ENCODE measurements around the gene PHF24.

PHF24 gene

GRCh38 chr9:34962546-34962945 is 4.5 kb downstream of the PHF24 start:
- Histone ChIP-seq H3K18ac (ENCODE audit: low read depth in 1 of 2, low read length in 2 of 2) (no peak overlapping the region), H3K4me3 (ENCODE audit: insufficient read depth in 1 of 2, low read depth in 1 of 2, low read length in 2 of 2) (no peak overlapping the region), H3K4ac (ENCODE audit: low read depth in 1 of 2, low read length in 2 of 2) (no peak overlapping the region), H3K4me1 (ENCODE audit: control insufficient read depth, insufficient read depth, low read depth, low read length) (peaks cover 8% of the 10 kb centered on the region), H3K9me3 (ENCODE audit: control insufficient read depth, low read length) (no peaks in the 10 kb centered on the region), H3K23ac (ENCODE audit: low read length in 2 of 2) (no peak overlapping the region), H3K27ac (ENCODE audit: low read length, poor library complexity, severe bottlenecking) (no peak overlapping the region), H2BK120ac (ENCODE audit: low read depth, low read length) (no peak overlapping the region), H2BK5ac (ENCODE audit: low read depth, low read length, poor library complexity, severe bottlenecking) (no peak overlapping the region), H3K14ac (ENCODE audit: low read length in 2 of 2) (no peak overlapping the region), H3K79me1 (replicated peaks; ENCODE audit: low read length, poor library complexity, severe bottlenecking) (no peaks in the 10 kb centered on the region), H4K8ac (ENCODE audit: low read length) (no peak overlapping the region), H3K36me3 (ENCODE audit: control insufficient read depth in 1 of 2, insufficient read depth in 2 of 2, low read depth in 1 of 2, low read length in 2 of 2) (no peaks in the 10 kb centered on the region), H2AK5ac (ENCODE audit: low read length, severe bottlenecking) (no peak overlapping the region), H4K91ac (ENCODE audit: low read length) (no peak overlapping the region), H3K9ac (ENCODE audit: low read length) (no peak overlapping the region), H3K4me2 (ENCODE audit: low read length, poor library complexity, severe bottlenecking) (no peak overlapping the region), H2BK15ac (ENCODE audit: low read depth, poor library complexity, severe bottlenecking) (no peak overlapping the region), H2AFZ (ENCODE audit: low read depth, low read length) (no peak overlapping the region), H2BK12ac (ENCODE audit: low read length in 2 of 2) (no peak overlapping the region), H3K27me3 (ENCODE audit: control insufficient read depth in 1 of 2, insufficient read depth in 1 of 2, low read length in 2 of 2) (peaks cover 72 to 79% of the 10 kb centered on the region in 2 experiments)
- DNase-seq = no peak
- 99% methylated on average over 3 of the region's 3 CpGs for WGBS

- Histone ChIP-seq H2AFZ (ENCODE audit: low read depth, low read length) (no peak overlapping the region), H3K4ac (ENCODE audit: low read depth in 1 of 2, low read length in 2 of 2) (no peak overlapping the region), H2BK12ac (ENCODE audit: low read length in 2 of 2) (no peak overlapping the region), H3K36me3 (ENCODE audit: control insufficient read depth in 1 of 2, insufficient read depth in 2 of 2, low read depth in 1 of 2, low read length in 2 of 2) (no peaks in the 10 kb centered on the region), H3K18ac (ENCODE audit: low read depth in 1 of 2, low read length in 2 of 2) (no peak overlapping the region), H3K4me2 (ENCODE audit: low read length, poor library complexity, severe bottlenecking) (no peak overlapping the region), H3K9me3 (ENCODE audit: control insufficient read depth, low read length) (no peaks in the 10 kb centered on the region), H3K27ac (ENCODE audit: low read length, poor library complexity, severe bottlenecking) (no peak overlapping the region), H3K4me1 (ENCODE audit: control insufficient read depth, insufficient read depth, low read depth, low read length) (peaks cover under 1% of the 10 kb centered on the region), H4K8ac (ENCODE audit: low read length) (no peak overlapping the region), H3K9ac (ENCODE audit: low read length) (no peak overlapping the region), H2BK120ac (ENCODE audit: low read depth, low read length) (no peak overlapping the region), H2BK15ac (ENCODE audit: low read depth, poor library complexity, severe bottlenecking) (no peak overlapping the region), H3K27me3 (ENCODE audit: control insufficient read depth in 1 of 2, insufficient read depth in 1 of 2, low read length in 2 of 2) (peaks cover 75% of the 10 kb centered on the region in 2 experiments), H4K91ac (ENCODE audit: low read length) (no peak overlapping the region), H3K14ac (ENCODE audit: low read length in 2 of 2) (no peak overlapping the region), H2AK5ac (ENCODE audit: low read length, severe bottlenecking) (no peak overlapping the region), H3K4me3 (ENCODE audit: insufficient read depth in 1 of 2, low read depth in 1 of 2, low read length in 2 of 2) (no peak overlapping the region), H3K23ac (ENCODE audit: low read length in 2 of 2) (no peak overlapping the region), H2BK5ac (ENCODE audit: low read depth, low read length, poor library complexity, severe bottlenecking) (no peak overlapping the region), H3K79me1 (replicated peaks; ENCODE audit: low read length, poor library complexity, severe bottlenecking) (no peaks in the 10 kb centered on the region)
- WGBS = 67% methylated on average over 2 of the region's 2 CpGs
- DNase-seq = no peak
Observed at GRCh38 chr9:34963552-34963951, 5.5 kb downstream of the PHF24 start.

- Histone ChIP-seq H3K23ac (ENCODE audit: low read length in 2 of 2) (no peak overlapping the region), H3K79me1 (replicated peaks; ENCODE audit: low read length, poor library complexity, severe bottlenecking) (no peaks in the 10 kb centered on the region), H4K8ac (ENCODE audit: low read length) (no peak overlapping the region), H2BK5ac (ENCODE audit: low read depth, low read length, poor library complexity, severe bottlenecking) (no peak overlapping the region), H3K36me3 (ENCODE audit: control insufficient read depth in 1 of 2, insufficient read depth in 2 of 2, low read depth in 1 of 2, low read length in 2 of 2) (no peaks in the 10 kb centered on the region), H3K4ac (ENCODE audit: low read depth in 1 of 2, low read length in 2 of 2) (no peak overlapping the region), H3K18ac (ENCODE audit: low read depth in 1 of 2, low read length in 2 of 2) (no peak overlapping the region), H2AK5ac (ENCODE audit: low read length, severe bottlenecking) (no peak overlapping the region), H3K4me3 (ENCODE audit: insufficient read depth in 1 of 2, low read depth in 1 of 2, low read length in 2 of 2) (no peak overlapping the region), H2AFZ (ENCODE audit: low read depth, low read length) (no peak overlapping the region), H4K91ac (ENCODE audit: low read length) (no peak overlapping the region), H2BK120ac (ENCODE audit: low read depth, low read length) (no peak overlapping the region), H3K4me2 (ENCODE audit: low read length, poor library complexity, severe bottlenecking) (no peak overlapping the region), H2BK15ac (ENCODE audit: low read depth, poor library complexity, severe bottlenecking) (no peak overlapping the region), H3K4me1 (ENCODE audit: control insufficient read depth, insufficient read depth, low read depth, low read length) (no peaks in the 10 kb centered on the region), H3K9me3 (ENCODE audit: control insufficient read depth, low read length) (no peaks in the 10 kb centered on the region), H3K27me3 (ENCODE audit: control insufficient read depth in 1 of 2, insufficient read depth in 1 of 2, low read length in 2 of 2) (peaks cover 66 to 71% of the 10 kb centered on the region in 2 experiments), H3K27ac (ENCODE audit: low read length, poor library complexity, severe bottlenecking) (no peak overlapping the region), H2BK12ac (ENCODE audit: low read length in 2 of 2) (no peak overlapping the region), H3K14ac (ENCODE audit: low read length in 2 of 2) (no peak overlapping the region), H3K9ac (ENCODE audit: low read length) (no peak overlapping the region)
- 95% methylated on average over 3 of the region's 3 CpGs for WGBS
- DNase-seq = no peak
Observed at GRCh38 chr9:34964458-34964857, 6.4 kb downstream of the PHF24 start.

DNA sequence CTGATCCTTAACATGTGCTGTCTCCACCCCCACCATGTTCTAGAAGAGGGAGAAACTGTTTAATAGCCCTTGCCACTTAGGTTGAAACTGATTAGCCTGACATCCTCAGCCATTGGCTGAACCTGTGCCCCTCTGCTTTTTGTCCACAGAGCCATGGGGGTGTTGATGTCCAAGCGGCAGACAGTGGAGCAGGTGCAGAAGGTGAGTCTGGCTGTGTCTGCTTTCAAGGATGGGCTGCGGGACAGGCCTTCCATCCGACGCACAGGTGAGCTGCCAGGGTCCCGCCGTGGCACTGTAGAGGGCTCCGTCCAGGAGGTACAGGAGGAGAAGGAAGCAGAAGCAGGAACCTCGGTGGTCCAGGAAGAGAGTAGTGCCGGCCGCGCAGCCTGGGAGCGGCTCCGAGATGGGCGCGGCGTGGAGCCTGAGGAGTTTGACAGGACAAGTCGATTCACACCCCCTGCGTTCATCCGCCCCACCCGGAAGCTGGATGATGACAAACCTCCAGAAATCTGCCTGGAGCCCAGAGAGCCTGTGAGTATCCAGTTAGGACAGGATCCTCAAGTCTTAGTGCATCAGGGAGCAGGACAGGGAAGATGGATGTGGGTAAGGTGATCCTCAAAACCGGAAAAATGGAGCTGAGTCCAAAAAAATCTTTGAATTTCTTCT is 13.2 kb downstream of the PHF24 start:
- 91% methylated on average over 21 of the region's 21 CpGs for WGBS
- H2BK120ac ChIP-seq (ENCODE audit: low read depth, low read length) = no peak overlapping the region
- no peaks in the 10 kb centered on the region for H3K4me1 ChIP-seq (ENCODE audit: control insufficient read depth, insufficient read depth, low read depth, low read length)
- no peak overlapping the region for H3K4me2 ChIP-seq (ENCODE audit: low read length, poor library complexity, severe bottlenecking)
- no peak overlapping the region for H2AFZ ChIP-seq (ENCODE audit: low read depth, low read length)
- no peak overlapping the region for H2BK15ac ChIP-seq (ENCODE audit: low read depth, poor library complexity, severe bottlenecking)
- no peak overlapping the region for H2AK5ac ChIP-seq (ENCODE audit: low read length, severe bottlenecking)
- H4K8ac ChIP-seq (ENCODE audit: low read length) = no peak overlapping the region
- no peak overlapping the region for H4K91ac ChIP-seq (ENCODE audit: low read length)
- no peak overlapping the region for H3K4me3 ChIP-seq (ENCODE audit: insufficient read depth in 1 of 2, low read depth in 1 of 2, low read length in 2 of 2)
- no peak overlapping the region for H3K23ac ChIP-seq (ENCODE audit: low read length in 2 of 2)
- no peak for DNase-seq
- no peak overlapping the region for H2BK12ac ChIP-seq (ENCODE audit: low read length in 2 of 2)
- H3K36me3 ChIP-seq (ENCODE audit: control insufficient read depth in 1 of 2, insufficient read depth in 2 of 2, low read depth in 1 of 2, low read length in 2 of 2) = no peaks in the 10 kb centered on the region
- H3K18ac ChIP-seq (ENCODE audit: low read depth in 1 of 2, low read length in 2 of 2) = no peak overlapping the region
- H3K14ac ChIP-seq (ENCODE audit: low read length in 2 of 2) = no peak overlapping the region
- no peak overlapping the region for H2BK5ac ChIP-seq (ENCODE audit: low read depth, low read length, poor library complexity, severe bottlenecking)
- peaks cover 44 to 63% of the 10 kb centered on the region in 2 experiments for H3K27me3 ChIP-seq (ENCODE audit: control insufficient read depth in 1 of 2, insufficient read depth in 1 of 2, low read length in 2 of 2)
- H3K9ac ChIP-seq (ENCODE audit: low read length) = no peak overlapping the region
- no peaks in the 10 kb centered on the region for H3K79me1 ChIP-seq (replicated peaks; ENCODE audit: low read length, poor library complexity, severe bottlenecking)
- H3K27ac ChIP-seq (ENCODE audit: low read length, poor library complexity, severe bottlenecking) = no peak overlapping the region
- H3K9me3 ChIP-seq (ENCODE audit: control insufficient read depth, low read length) = no peaks in the 10 kb centered on the region
- H3K4ac ChIP-seq (ENCODE audit: low read depth in 1 of 2, low read length in 2 of 2) = no peak overlapping the region

Measured in mesenchymal stem cell (in vitro differentiated cells and primary cell).